Activated T-cell treated with anti-CD3 and anti-CD28 coated beads for 4 hours (primary cell): ENCODE results near the gene SPDYE4.

Experiments used
- DNase-seq: peaks from one replicate; pipeline ENCODE4 v3.0.0-alpha.2; 2020

The SPDYE4 gene

DNA sequence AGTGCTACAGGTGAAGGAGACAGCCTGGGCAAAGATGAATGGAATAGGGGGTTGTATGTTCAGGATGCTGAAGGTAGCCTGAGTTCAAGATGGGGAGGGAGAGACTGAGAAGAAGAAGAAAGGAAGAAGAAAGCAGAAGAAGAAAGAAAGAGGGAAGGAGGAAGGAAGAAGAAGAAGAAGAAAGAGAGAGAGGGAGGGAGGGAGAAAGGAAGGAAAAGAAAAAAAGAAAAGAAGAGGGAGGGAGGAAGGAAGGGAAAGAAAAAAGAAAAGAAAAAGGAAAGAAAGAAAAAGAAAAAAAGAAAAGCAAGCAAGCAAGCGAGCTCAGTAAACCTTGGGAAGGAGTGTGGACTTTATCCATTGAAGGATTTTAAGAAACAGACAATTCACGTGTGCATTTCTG is 21.6 kb downstream of the SPDYE4 start:
- no peak for DNase-seq

GRCh38 chr17:8736362-8736761 is 22.0 kb downstream of the SPDYE4 start:
- no peak for DNase-seq

GRCh38 chr17:8735336-8735939 is 22.9 kb downstream of the SPDYE4 start:
- DNase-seq, result no peak

- no peak for DNase-seq
Measured at GRCh38 chr17:8734876-8735275, 23.5 kb downstream of the SPDYE4 start.

- DNase-seq, result no peak
Measured at GRCh38 chr17:8732406-8733085, 25.8 kb downstream of the SPDYE4 start.

- DNase-seq, result no peak
Measured at GRCh38 chr17:8729860-8730259, 28.5 kb downstream of the SPDYE4 start.

- no peak for DNase-seq
Measured at GRCh38 chr17:8729421-8729820, 28.9 kb downstream of the SPDYE4 start.

DNA sequence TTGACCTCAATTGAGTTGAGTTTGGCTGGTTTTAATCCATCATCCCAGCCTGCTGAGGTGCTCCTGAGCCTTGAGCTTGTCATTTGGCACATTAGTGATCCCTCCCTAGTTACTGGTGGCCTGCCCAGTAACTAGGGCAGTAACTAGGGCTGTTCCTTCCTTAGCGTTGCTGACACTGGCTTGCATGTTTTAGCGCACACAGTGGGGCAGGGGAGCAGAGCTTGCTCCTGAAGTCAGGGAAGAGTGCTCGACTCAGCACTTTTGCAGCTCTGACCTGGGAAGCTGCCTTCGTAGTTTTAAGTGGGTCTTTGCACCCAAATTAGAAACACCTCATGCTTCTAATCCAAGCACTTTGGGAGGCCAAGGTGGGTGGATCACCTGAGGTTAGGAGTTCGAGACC is 29.4 kb downstream of the SPDYE4 start:
- no peak for DNase-seq

DNA sequence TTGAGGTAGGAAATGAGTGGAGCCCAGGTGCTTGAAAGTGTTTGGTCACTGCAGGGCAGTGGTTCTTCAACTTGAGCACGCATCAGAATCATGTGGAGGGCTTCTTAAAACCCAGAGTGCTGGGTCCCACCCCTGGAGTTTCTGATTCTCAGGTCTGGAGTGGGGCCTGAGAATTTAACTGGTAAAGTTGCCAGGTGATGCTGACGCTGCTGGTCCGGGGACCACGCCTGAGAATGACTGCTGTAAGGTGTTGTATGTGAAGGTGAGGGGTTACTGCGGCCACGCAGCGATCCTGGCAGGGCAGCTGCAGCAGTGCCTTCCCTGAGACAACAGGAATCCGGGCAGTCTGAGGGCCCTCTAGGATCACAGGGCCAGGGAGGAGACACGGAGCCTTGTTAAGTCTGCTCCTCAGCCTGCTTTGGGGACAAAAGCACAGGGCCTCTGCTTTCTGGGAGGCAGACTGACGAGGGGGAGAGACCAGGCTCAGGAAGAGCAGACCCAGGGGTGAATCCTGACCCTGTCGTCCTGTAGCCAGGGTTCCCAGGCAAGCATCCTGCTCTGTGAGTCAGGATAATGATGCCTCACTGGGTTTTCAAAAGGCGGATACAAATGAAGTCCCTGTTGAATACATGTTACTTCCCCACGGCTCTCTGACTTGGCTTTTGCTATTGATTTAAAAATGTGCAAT is 30.0 kb downstream of the SPDYE4 start:
- no peak for DNase-seq

- DNase-seq, result no peak
Measured at GRCh38 chr17:8726941-8727555, 31.3 kb downstream of the SPDYE4 start.

DNA sequence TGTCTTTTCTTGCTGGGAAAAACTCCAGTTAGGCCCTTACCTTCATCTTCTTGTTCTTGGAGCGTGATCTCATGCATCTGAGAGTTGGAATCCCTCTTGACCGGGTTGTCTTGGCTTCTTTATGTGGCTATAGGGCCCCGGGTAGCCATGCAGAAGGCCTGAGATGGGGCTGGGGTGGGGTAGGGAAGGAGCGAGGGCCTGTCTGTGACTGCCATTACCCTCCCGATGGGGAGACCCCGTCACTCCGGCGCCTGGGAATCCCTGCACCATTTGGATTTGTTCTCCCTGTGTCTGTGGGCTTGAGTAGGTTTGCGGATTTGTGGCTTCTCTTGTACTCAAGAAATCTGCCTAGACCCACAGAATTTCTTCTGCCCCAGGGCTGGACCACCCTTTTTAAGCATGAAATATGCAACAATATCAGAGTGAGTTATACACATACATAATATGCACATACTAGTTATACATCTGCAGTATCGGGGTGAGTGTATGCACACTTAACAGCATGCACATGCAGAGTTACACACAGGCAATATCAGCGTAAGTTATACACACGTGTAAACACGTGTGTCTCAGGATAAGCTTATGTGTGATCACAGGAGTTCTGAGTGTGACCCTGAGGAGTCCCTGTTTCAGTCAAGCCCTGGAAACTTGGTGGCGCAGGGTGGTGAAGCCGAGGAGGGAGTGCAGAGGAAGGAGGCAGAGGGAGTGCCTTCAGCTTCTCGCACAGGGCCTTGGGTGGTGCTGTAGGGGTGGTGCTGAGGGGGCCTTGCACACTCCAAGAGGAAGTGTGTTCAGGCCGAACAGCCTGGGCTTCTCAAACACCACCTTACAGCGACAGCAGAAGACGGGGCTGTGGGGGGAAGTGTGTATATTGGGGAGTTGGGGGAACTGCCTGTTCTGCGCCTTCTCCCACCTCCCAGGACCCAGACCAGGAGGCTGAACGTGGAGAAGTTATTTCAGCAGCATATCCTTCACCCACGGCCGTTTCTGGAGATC is 32.2 kb downstream of the SPDYE4 start:
- DNase-seq, result no peak

- no peak for DNase-seq
Measured at GRCh38 chr17:8724451-8724850, 33.9 kb downstream of the SPDYE4 start.

GRCh38 chr17:8720596-8720995 is 37.8 kb downstream of the SPDYE4 start:
- DNase-seq, result no peak

DNA sequence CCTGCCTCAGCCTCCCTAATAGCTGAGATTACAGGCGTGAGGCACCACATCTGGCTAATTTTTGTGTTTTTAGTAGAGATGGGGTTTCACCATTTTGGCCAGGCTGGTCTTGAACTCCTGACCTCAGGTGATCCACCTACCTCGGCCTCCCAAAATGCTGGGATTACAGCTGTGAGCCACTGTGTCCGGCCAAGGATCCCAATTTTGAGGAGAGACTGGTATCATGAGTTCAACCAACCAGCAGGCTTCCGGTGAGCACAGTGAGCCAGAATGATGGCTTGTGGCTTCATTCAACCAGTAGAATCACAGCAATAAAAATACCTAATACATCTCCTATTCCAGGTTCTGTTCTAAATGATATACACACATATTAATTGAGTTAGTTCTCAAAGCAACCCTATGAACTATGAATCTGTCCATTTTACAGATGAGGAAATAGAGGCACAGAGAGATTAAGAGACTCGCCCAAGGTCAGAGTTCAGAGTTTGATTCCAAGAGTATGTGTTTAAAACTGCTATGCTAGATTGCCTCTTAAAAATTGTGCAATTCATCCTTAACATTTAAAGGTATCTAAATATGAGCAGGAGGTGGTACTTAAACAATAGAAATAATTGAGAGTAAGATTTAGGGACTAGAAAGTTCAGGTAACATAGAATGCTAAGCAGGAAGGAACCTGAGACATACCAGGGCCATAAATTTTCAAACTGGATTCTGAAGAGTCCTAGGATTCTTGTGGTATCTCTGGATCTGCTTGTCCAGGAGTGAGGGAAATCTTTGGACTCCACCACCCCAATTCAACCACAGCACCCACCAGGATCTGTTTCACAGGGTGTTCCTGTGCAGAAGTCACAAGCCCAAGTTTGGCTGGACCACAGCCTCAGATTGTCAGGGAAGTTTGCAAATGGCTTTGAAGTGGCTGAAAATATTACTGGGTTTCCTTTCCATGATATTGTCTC is 38.8 kb downstream of the SPDYE4 start:
- no peak for DNase-seq

DNA sequence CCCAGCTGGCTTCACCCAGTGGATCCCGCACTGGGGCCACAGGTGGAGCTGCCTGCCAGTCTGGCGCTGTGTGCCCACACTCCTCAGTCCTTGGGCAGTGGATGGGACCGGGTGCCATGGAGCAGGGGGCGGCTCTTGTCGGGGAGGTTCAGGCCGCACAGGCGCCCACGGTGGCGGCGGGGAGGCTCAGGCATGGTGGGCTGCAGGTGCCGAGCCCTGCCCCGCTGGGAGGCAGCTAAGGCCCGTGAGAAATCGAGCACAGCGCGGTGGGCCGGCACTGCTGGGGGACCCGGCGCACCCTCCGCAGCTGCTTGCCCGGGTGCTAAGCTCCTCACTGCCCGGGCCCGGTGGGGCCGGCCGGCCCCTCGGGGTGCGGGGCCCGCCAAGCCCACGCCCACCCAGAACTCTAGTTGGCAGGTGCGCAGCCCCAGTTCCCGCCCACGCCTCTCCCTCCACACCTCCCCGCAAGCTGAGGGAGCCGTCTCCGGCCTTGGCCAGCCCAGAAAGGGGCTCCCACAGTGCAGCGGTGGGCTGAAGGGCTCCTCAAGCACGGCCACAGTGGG is 40.3 kb downstream of the SPDYE4 start:
- no peak for DNase-seq

DNA sequence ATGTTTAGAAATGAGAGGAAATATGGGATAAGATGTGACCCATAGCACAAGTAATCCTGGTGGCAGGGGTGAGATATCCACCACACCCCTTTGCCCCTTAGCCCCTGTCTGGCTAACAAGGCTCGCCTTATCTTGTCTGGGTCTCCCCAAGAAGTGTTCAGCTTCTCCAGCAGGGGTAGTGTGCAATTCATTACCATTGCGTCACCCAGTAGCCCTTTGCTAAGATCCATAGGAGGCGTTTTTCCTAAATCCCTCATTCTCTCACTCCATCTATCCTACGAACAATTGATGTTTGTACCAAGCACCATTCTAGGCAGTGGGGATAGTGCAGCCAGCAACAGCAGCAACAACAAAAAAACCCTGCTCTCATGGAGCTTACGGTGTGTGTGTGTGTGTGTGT is 44.5 kb downstream of the SPDYE4 start:
- no peak for DNase-seq

DNA sequence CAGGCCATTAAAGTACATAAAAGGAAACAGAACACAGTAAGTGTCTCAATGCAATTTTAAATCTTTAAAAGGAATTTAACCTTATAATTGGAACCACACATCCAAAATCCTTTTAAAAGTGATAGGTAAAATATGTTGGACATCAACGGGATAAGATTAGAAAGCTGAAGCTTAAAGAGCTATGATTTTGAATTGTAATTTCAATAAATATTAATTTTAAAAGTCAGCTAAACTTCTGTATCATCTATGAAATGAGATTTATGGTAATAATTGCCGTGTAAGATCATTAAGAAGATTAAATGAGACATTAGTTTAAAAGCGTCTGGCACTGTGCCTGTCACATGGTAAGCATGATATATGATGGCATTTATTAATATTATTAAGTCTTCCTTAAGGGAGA is 45.0 kb downstream of the SPDYE4 start:
- no peak for DNase-seq

DNA sequence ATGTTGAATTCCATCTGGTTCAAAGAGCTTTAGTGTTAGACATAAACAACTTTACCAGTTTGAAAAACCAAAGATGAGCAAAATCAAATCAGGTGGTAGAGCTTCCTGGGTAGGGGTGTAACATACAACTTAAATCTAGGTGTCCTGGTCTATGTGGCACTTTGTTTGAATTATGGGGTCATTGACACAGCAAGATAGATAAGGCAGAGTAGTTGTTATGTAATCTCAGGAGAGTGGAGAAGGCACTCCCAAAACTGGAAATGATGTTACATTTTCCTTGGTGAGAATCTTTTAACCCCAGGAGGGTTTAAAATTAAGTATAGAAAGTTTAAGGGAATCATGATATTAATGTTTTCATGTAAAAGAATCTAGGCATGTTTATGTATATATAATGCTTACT is 45.6 kb downstream of the SPDYE4 start:
- no peak for DNase-seq

- no peak for DNase-seq
Measured at GRCh38 chr17:8711291-8711690, 47.1 kb downstream of the SPDYE4 start.

- no peak for DNase-seq
Measured at GRCh38 chr17:8710813-8711212, 47.5 kb downstream of the SPDYE4 start.

DNA sequence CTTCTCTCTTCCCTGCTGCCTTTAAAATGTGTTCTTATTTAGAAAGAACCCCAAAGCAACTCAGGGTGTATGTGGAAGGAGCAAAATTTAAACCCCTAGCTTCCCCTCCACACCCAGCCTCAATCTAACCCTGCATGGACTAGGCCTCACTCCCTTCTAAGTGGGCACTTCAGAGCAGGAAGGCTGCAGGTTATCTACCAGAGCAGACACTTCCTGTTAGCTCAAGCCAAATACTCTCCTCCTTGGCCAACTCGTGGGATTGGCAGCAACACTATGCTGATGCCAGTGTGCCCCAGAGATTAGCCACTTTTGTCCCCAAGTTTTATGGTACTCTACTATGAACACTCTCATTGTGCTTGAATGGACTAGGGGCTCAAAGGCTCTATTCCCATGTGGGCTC is 49.3 kb downstream of the SPDYE4 start:
- no peak for DNase-seq
